Effector memory CD4-positive, alpha-beta T cell (primary cell): ENCODE measurements around the gene BAZ1A.

Experiments used
- DNase-seq, 3 donors: peaks; one replicate each; pipeline ENCODE4 v3.0.0-alpha.2; 2020
- H3K27ac ChIP-seq: 2 replicates; pipeline ENCODE4 v1.7.0; 2013; ENCODE audit warnings: mild to moderate bottlenecking, low read length, moderate library complexity; ENCODE audit not compliant: insufficient read depth, poor library complexity, severe bottlenecking
- H3K27me3 ChIP-seq: replicated peaks from 2 replicates; pipeline ENCODE4 v1.7.0; 2013; ENCODE audit warnings: mild to moderate bottlenecking, low read length; ENCODE audit not compliant: insufficient read depth, control insufficient read depth, poor library complexity, severe bottlenecking
- H3K36me3 ChIP-seq: 2 replicates; pipeline ENCODE4 v1.7.0; 2013; ENCODE audit warnings: mild to moderate bottlenecking, low read length, moderate library complexity; ENCODE audit not compliant: control insufficient read depth, insufficient read depth
- H3K4me1 ChIP-seq: 2 replicates; pipeline ENCODE4 v1.7.0; 2013; ENCODE audit warnings: low read length, mild to moderate bottlenecking; ENCODE audit not compliant: control insufficient read depth, insufficient read depth, poor library complexity, severe bottlenecking
- H3K4me3 ChIP-seq: 2 replicates; pipeline ENCODE4 v1.7.0; 2013; ENCODE audit warnings: low read length, low read depth, mild to moderate bottlenecking; ENCODE audit not compliant: insufficient read depth, poor library complexity, severe bottlenecking
- H3K9me3 ChIP-seq: 2 replicates; pipeline ENCODE4 v1.7.0; 2013; ENCODE audit warnings: mild to moderate bottlenecking, low read length, moderate library complexity; ENCODE audit not compliant: control insufficient read depth

BAZ1A gene

GRCh38 chr14:34770901-34771300, 104.3 kb downstream of the BAZ1A start:
- Histone ChIP-seq H3K36me3 (peaks cover 42% of the 10 kb centered on the region), H3K27me3 (no peaks in the 10 kb centered on the region)
- no peak for DNase-seq

GRCh38 chr14:34766606-34767005, 108.6 kb downstream of the BAZ1A start:
- no peaks in the 10 kb centered on the region for H3K27me3 ChIP-seq
- H3K4me3 ChIP-seq: no peak overlapping the region
- H3K36me3 ChIP-seq: peaks cover 58% of the 10 kb centered on the region
- H3K4me1 ChIP-seq: no peaks in the 10 kb centered on the region
- no peak for DNase-seq
- no peaks in the 10 kb centered on the region for H3K9me3 ChIP-seq
- no peak overlapping the region for H3K27ac ChIP-seq

More at GRCh38 chr14:34770901-34771300, 104.3 kb downstream of the BAZ1A start:
- Histone ChIP-seq H3K4me3 (no peak overlapping the region), H3K27ac (no peak overlapping the region), H3K9me3 (no peaks in the 10 kb centered on the region), H3K4me1 (no peaks in the 10 kb centered on the region)

- Histone ChIP-seq H3K27ac (no peak overlapping the region), H3K27me3 (no peaks in the 10 kb centered on the region), H3K36me3 (peaks cover 58% of the 10 kb centered on the region), H3K9me3 (no peaks in the 10 kb centered on the region), H3K4me3 (no peak overlapping the region), H3K4me1 (no peaks in the 10 kb centered on the region)
- DNase-seq: no peak
Measured at GRCh38 chr14:34766060-34766459, 109.1 kb downstream of the BAZ1A start.

GRCh38 chr14:34755215-34755614, 119.9 kb downstream of the BAZ1A start:
- Histone ChIP-seq H3K27ac (no peak overlapping the region), H3K36me3 (peaks cover 36% of the 10 kb centered on the region), H3K4me1 (no peaks in the 10 kb centered on the region), H3K9me3 (no peaks in the 10 kb centered on the region), H3K4me3 (no peak overlapping the region), H3K27me3 (no peaks in the 10 kb centered on the region)
- no peak for DNase-seq

GRCh38 chr14:34754687-34755086, 120.5 kb downstream of the BAZ1A start:
- H3K9me3 ChIP-seq: no peaks in the 10 kb centered on the region
- no peak overlapping the region for H3K4me3 ChIP-seq
- H3K27ac ChIP-seq: no peak overlapping the region
- H3K36me3 ChIP-seq: peaks cover 32% of the 10 kb centered on the region
- H3K27me3 ChIP-seq: no peaks in the 10 kb centered on the region
- DNase-seq: no peak
- no peaks in the 10 kb centered on the region for H3K4me1 ChIP-seq

- H3K27me3 ChIP-seq: no peaks in the 10 kb centered on the region
- peaks cover 16% of the 10 kb centered on the region for H3K36me3 ChIP-seq
- no peaks in the 10 kb centered on the region for H3K4me1 ChIP-seq
- no peaks in the 10 kb centered on the region for H3K9me3 ChIP-seq
- no peak overlapping the region for H3K27ac ChIP-seq
- no peak overlapping the region for H3K4me3 ChIP-seq
- no peak for DNase-seq
Measured at GRCh38 chr14:34750670-34751069, 124.5 kb downstream of the BAZ1A start.

- Histone ChIP-seq H3K9me3 (no peaks in the 10 kb centered on the region), H3K27me3 (no peaks in the 10 kb centered on the region), H3K4me3 (no peak overlapping the region), H3K4me1 (no peaks in the 10 kb centered on the region), H3K27ac (no peak overlapping the region), H3K36me3 (peaks cover 13% of the 10 kb centered on the region)
- DNase-seq: no peak
Measured at GRCh38 chr14:34750233-34750632, 124.9 kb downstream of the BAZ1A start.

GRCh38 chr14:34749408-34749807, 125.8 kb downstream of the BAZ1A start:
- H3K4me1 ChIP-seq: no peaks in the 10 kb centered on the region
- DNase-seq: no peak
- no peaks in the 10 kb centered on the region for H3K9me3 ChIP-seq
- H3K27me3 ChIP-seq: no peaks in the 10 kb centered on the region
- no peak overlapping the region for H3K27ac ChIP-seq
- H3K4me3 ChIP-seq: no peak overlapping the region
- H3K36me3 ChIP-seq: peaks cover 13% of the 10 kb centered on the region

GRCh38 chr14:34742270-34743115, 132.7 kb downstream of the BAZ1A start:
- no peaks in the 10 kb centered on the region for H3K36me3 ChIP-seq
- no peaks in the 10 kb centered on the region for H3K9me3 ChIP-seq
- DNase-seq: no peak
- no peaks in the 10 kb centered on the region for H3K4me1 ChIP-seq
- no peak overlapping the region for H3K4me3 ChIP-seq
- H3K27me3 ChIP-seq: no peaks in the 10 kb centered on the region
- H3K27ac ChIP-seq: no peak overlapping the region

GRCh38 chr14:34741840-34742239, 133.3 kb downstream of the BAZ1A start:
- H3K4me1 ChIP-seq: no peaks in the 10 kb centered on the region
- H3K36me3 ChIP-seq: no peaks in the 10 kb centered on the region
- H3K9me3 ChIP-seq: no peaks in the 10 kb centered on the region
- H3K4me3 ChIP-seq: no peak overlapping the region
- no peaks in the 10 kb centered on the region for H3K27me3 ChIP-seq
- no peak for DNase-seq
- H3K27ac ChIP-seq: no peak overlapping the region
